SK-N-SH (cell line): Measurements from ENCODE around the gene UPK1B. TPM values are rescaled to one million over a fixed set of nuclear protein-coding genes. Genes with fewer than 3 reads are reported as not detected.

Experiments
- CTCF ChIA-PET: fragments of 300-600, 350-600 bp; formaldehyde crosslinking; extraction: SDS; loops from one replicate; lab custom pipeline; 2021; lab: Yijun Ruan, JAX
- POLR2A ChIA-PET: fragments of 350-600 bp; sonication (Branson Sonifier 250); formaldehyde crosslinking; extraction: SDS; loops from one replicate; lab custom pipeline; 2020; ENCODE audit warnings: antibody characterized with exemption, inconsistent platforms; lab: Yijun Ruan, JAX
- DNase-seq: peaks from one replicate; pipeline ENCODE4 v3.0.0; 2012
- H2AFZ ChIP-seq: fragments of 200-600 bp; sonication (generic); 2 replicates; pipeline ENCODE4 v1.8.1; 2016; ENCODE audit warnings: antibody characterized with exemption, mild to moderate bottlenecking, low read depth
- H3F3A ChIP-seq: fragments of 200-600 bp; sonication (generic); replicated peaks from 2 replicates; pipeline ENCODE3; 2016; ENCODE audit warnings: antibody characterized with exemption, mild to moderate bottlenecking; ENCODE audit not compliant: insufficient read depth
- H3K27ac ChIP-seq, 2 experiments: fragments of 200-500 bp in 1 of 2; fragments of 200-600 bp in 1 of 2; sonication (Bioruptor generic) in 1 of 2; sonication (generic), shearing (Covaris generic) in 1 of 2; 2 replicates each; pipeline versions ENCODE4 v1.5.1 to v1.6.1; 2014 to 2016; ENCODE audit warnings: low read depth in 2 of 2, inconsistent platforms in 1 of 2, low read length in 1 of 2, mild to moderate bottlenecking in 1 of 2, mixed read lengths in 1 of 2
- H3K27me3 ChIP-seq: fragments of 200-600 bp; sonication (generic), shearing (Covaris generic); 2 replicates; pipeline ENCODE4 v1.6.1; 2016; ENCODE audit warnings: mixed run types; ENCODE audit not compliant: insufficient read depth
- H3K36me3 ChIP-seq, 2 experiments: fragments of 200-500 bp in 1 of 2; fragments of 200-600 bp in 1 of 2; sonication (Bioruptor generic) in 1 of 2; sonication (generic) in 1 of 2; replicated peaks in 1 of 2; 2 replicates each; pipeline versions ENCODE3 to v1.5.1; 2014 to 2016; ENCODE audit warnings: low read length in 1 of 2, mild to moderate bottlenecking in 1 of 2; ENCODE audit not compliant: insufficient read depth in 2 of 2, control insufficient read depth in 1 of 2
- H3K4me1 ChIP-seq, 2 experiments: fragments of 200-500 bp in 1 of 2; fragments of 200-600 bp in 1 of 2; sonication (Bioruptor generic) in 1 of 2; sonication (generic), shearing (Covaris generic) in 1 of 2; 2 replicates each; pipeline versions ENCODE4 v1.5.1 to v1.6.1; 2014 to 2016; ENCODE audit warnings: low read depth in 1 of 2, low read length in 1 of 2, mixed run types in 1 of 2; ENCODE audit not compliant: insufficient read depth in 2 of 2, control insufficient read depth in 1 of 2
- H3K4me2 ChIP-seq: fragments of 200-600 bp; sonication (generic), shearing (Covaris generic); 2 replicates; pipeline ENCODE4 v1.6.1; 2017; ENCODE audit warnings: mixed run types
- H3K4me3 ChIP-seq, 2 experiments: fragments of 200-500 bp in 1 of 2; fragments of 200-600 bp in 1 of 2; sonication (Bioruptor generic) in 1 of 2; sonication (generic), shearing (Covaris generic) in 1 of 2; 2 replicates each; pipeline versions ENCODE4 v1.5.1 to v1.8.1; 2014 to 2016; ENCODE audit warnings: low read depth in 2 of 2, inconsistent platforms in 1 of 2, low read length in 1 of 2, mild to moderate bottlenecking in 1 of 2, mixed read lengths in 1 of 2, moderate library complexity in 1 of 2
- H3K79me2 ChIP-seq: fragments of 200-600 bp; sonication (generic); 2 replicates; pipeline ENCODE4 v1.8.1; 2017; ENCODE audit warnings: mild to moderate bottlenecking; ENCODE audit not compliant: insufficient read depth
- H3K9ac ChIP-seq: fragments of 200-600 bp; sonication (generic); 2 replicates; pipeline ENCODE4 v1.6.1; 2017; ENCODE audit warnings: mixed run types
- H3K9me2 ChIP-seq: fragments of 200-600 bp; sonication (generic); 2 replicates; pipeline ENCODE4 v1.6.1; 2017; ENCODE audit warnings: mixed run types
- H3K9me3 ChIP-seq: fragments of 200-600 bp; sonication (generic); 2 replicates; pipeline ENCODE4 v1.6.1; 2017; ENCODE audit warnings: mixed run types, mild to moderate bottlenecking, moderate library complexity
- H4K20me1 ChIP-seq: fragments of 200-600 bp; sonication (generic); 2 replicates; pipeline ENCODE4 v1.6.1; 2017; ENCODE audit warnings: mild to moderate bottlenecking, mixed run types; ENCODE audit not compliant: insufficient read depth
- CHD2 ChIP-seq: fragments of 150-350 bp; IDR thresholded peaks from 2 replicates; pipeline ENCODE4 v1.6.1; 2018; ENCODE audit warnings: low read length; ENCODE audit not compliant: partially characterized antibody
- EP300 ChIP-seq, 2 experiments: IDR thresholded peaks; 2 replicates each; pipeline versions ENCODE4 v1.4.0 to v1.6.1; 2012; ENCODE audit warnings: borderline replicate concordance in 1 of 2, low read depth in 1 of 2, low read length in 1 of 2
- FOSL2 ChIP-seq: IDR thresholded peaks from 2 replicates; pipeline ENCODE4 v1.4.0; 2012; ENCODE audit warnings: low read depth, mild to moderate bottlenecking, moderate library complexity, borderline replicate concordance
- FOXJ3 ChIP-seq: sonication (generic); formaldehyde crosslinking; IDR thresholded peaks from 2 replicates; pipeline ENCODE4 v1.5.1; 2020; ENCODE audit warnings: mild to moderate bottlenecking, missing genetic modification reagents
- FOXM1 ChIP-seq: IDR thresholded peaks from 2 replicates; pipeline ENCODE4 v1.4.0; 2012; ENCODE audit warnings: low read depth, mild to moderate bottlenecking
- JUND ChIP-seq: IDR thresholded peaks from 2 replicates; pipeline ENCODE4 v1.4.0; 2012
- NFIC ChIP-seq: IDR thresholded peaks from 2 replicates; pipeline ENCODE4 v1.4.0; 2012; ENCODE audit warnings: borderline replicate concordance
- NRF1 ChIP-seq: IDR thresholded peaks from 2 replicates; pipeline ENCODE4 v1.6.1; 2012; ENCODE audit warnings: low read depth, mild to moderate bottlenecking, low read length
- POLR2AphosphoS5 ChIP-seq: IDR thresholded peaks from 2 replicates; pipeline ENCODE4 v1.6.1; 2012; ENCODE audit warnings: low read depth, low read length
- RAD21 ChIP-seq: IDR thresholded peaks from 2 replicates; pipeline ENCODE4 v1.6.1; 2012; ENCODE audit warnings: mild to moderate bottlenecking, low read length
- RFX5 ChIP-seq: IDR thresholded peaks from 2 replicates; pipeline ENCODE4 v1.6.1; 2012; ENCODE audit warnings: mild to moderate bottlenecking, improper control_type of control experiment, low read length
- RXRA ChIP-seq: IDR thresholded peaks from 2 replicates; pipeline ENCODE4 v1.4.0; 2012; ENCODE audit warnings: low read depth, mild to moderate bottlenecking, borderline replicate concordance
- SIN3A ChIP-seq: IDR thresholded peaks from 2 replicates; pipeline ENCODE4 v1.6.1; 2012; ENCODE audit warnings: low read depth, mild to moderate bottlenecking, low read length, moderate library complexity, borderline replicate concordance
- YY1 ChIP-seq: IDR thresholded peaks from 2 replicates; pipeline ENCODE4 v1.4.0; 2012; ENCODE audit warnings: low read depth, mild to moderate bottlenecking
- WGBS: methylation state at CpG from one replicate; pipeline ENCODE4 v1.1.6; 2017; ENCODE audit warnings: low lambda C conversion rate; 5-methylcytosine and 5-hydroxymethylcytosine counted together
- polyA plus RNA-seq, 3 experiments: library from polyadenylated mRNA; depleted of rRNA; stranded (reverse); fragments of >200 nt; gene quantifications; 2 replicates each; pipeline ENCODE4 v1.2.3, GENCODE V29; 2012
- TF ChIP-seq, protein P1 (sequence below): IDR thresholded peaks from 2 replicates; pipeline ENCODE4 v1.4.0; 2012; ENCODE audit warnings: low read depth
- TF ChIP-seq, protein P2 (sequence below): fragments of 200-600 bp; sonication (generic); IDR thresholded peaks from 2 replicates; pipeline ENCODE4 v1.6.1; 2017; ENCODE audit warnings: antibody characterized with exemption, mild to moderate bottlenecking, moderate library complexity
- TF ChIP-seq, protein P3 (sequence below): IDR thresholded peaks from 2 replicates; pipeline ENCODE4 v1.6.1; 2012; ENCODE audit warnings: mild to moderate bottlenecking, low read depth, low read length, moderate library complexity
- TF ChIP-seq, protein P4 (sequence below): IDR thresholded peaks from 2 replicates; pipeline ENCODE4 v1.4.0; 2012; ENCODE audit warnings: low read depth, borderline replicate concordance

The UPK1B gene
- polyA plus RNA-seq, 1 of the 3 experiments (the other 2 are of a cell fraction) = not detected

DNA sequence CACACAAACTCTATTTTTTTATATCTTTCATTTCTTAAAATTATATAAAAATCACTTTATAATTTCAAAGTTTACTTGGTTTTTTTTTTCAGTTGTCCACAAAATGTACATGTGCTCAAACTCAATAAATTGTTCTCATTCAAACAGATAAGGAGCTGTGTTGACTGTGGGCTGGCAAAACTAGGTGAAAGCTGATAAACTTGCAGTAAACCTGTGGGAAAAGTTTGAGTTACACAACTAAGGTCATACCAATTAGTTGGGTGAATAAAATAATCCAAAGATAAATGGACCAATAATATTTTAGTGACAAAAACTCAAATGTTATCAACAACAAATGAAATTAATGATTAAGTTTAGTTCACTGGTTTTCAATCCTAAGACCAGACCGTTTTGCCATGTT lies 12.6 kb upstream of the UPK1B start:
- Histone ChIP-seq H3K27ac (no peak overlapping the region), H3K9ac (no peak overlapping the region), H3F3A (no peaks in the 10 kb centered on the region)
- WGBS = 10% methylated on average over 1 of the region's 1 CpG
- POLR2A ChIA-PET = no interaction called here
- DNase-seq = no peak
- TF ChIP-seq CHD2 (no peak), JUND (no peak), FOXJ3 (CRISPR knock-in tag) (no peak), EP300 (IDR thresholded peaks at IDR 0.05; ENCODE audit: borderline replicate concordance in 1 of 2, low read depth in 1 of 2, low read length in 1 of 2) (no peak), RXRA (no peak), FOXM1 (no peak), NFIC (no peak), FOSL2 (no peak), RAD21 (no peak), NRF1 (no peak)
- TF ChIP-seq, protein P1, sequence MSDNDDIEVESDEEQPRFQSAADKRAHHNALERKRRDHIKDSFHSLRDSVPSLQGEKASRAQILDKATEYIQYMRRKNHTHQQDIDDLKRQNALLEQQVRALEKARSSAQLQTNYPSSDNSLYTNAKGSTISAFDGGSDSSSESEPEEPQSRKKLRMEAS = no peak
- TF ChIP-seq, protein P2, sequence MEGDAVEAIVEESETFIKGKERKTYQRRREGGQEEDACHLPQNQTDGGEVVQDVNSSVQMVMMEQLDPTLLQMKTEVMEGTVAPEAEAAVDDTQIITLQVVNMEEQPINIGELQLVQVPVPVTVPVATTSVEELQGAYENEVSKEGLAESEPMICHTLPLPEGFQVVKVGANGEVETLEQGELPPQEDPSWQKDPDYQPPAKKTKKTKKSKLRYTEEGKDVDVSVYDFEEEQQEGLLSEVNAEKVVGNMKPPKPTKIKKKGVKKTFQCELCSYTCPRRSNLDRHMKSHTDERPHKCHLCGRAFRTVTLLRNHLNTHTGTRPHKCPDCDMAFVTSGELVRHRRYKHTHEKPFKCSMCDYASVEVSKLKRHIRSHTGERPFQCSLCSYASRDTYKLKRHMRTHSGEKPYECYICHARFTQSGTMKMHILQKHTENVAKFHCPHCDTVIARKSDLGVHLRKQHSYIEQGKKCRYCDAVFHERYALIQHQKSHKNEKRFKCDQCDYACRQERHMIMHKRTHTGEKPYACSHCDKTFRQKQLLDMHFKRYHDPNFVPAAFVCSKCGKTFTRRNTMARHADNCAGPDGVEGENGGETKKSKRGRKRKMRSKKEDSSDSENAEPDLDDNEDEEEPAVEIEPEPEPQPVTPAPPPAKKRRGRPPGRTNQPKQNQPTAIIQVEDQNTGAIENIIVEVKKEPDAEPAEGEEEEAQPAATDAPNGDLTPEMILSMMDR = no peak
- TF ChIP-seq, all 33 proteins: peak for 0
- CTCF ChIA-PET = interaction anchor here (1.4 kb wide), 1 partner anchor 278 kb away, joined by 5 read pairs; no protein-coding TSS in a partner anchor
- no peaks in the 10 kb centered on the region for H4K20me1 ChIP-seq
- H3K4me1 ChIP-seq = no peaks in the 10 kb centered on the region
- H2AFZ ChIP-seq = no peak overlapping the region
- H3K9me3 ChIP-seq = no peaks in the 10 kb centered on the region
- H3K27me3 ChIP-seq = no peaks in the 10 kb centered on the region
- no peak overlapping the region for H3K4me2 ChIP-seq
- H3K36me3 ChIP-seq = no peaks in the 10 kb centered on the region
- no peaks in the 10 kb centered on the region for H3K79me2 ChIP-seq
- H3K4me3 ChIP-seq = no peak overlapping the region
- H3K9me2 ChIP-seq = no peaks in the 10 kb centered on the region

DNA sequence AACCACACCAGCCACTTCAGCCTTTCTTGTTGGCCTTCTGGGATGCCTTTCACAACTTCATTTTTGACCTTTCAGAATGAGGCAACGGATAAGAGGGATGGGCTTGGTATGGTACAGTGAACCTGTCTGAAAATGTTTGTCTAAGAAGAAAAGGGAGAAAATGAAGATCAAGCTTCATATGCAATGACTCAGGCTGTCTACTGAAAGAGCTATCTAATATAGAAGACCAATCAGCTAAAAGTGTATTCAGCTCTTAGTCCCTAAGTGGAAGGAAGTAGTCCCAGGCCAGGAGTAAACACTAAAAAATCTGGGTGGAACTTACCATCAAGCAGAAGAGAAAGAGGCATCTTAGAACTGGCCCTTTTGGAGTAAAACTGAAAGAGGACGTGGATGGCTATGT lies 12.2 kb upstream of the UPK1B start:
- 27% methylated on average over 2 of the region's 2 CpGs for WGBS
- H3K4me2 ChIP-seq = no peak overlapping the region
- no peaks in the 10 kb centered on the region for H3K27me3 ChIP-seq
- H3K9ac ChIP-seq = no peak overlapping the region
- H3K27ac ChIP-seq = no peak overlapping the region
- H3K4me3 ChIP-seq = no peak overlapping the region
- H3F3A ChIP-seq = no peaks in the 10 kb centered on the region
- no peaks in the 10 kb centered on the region for H3K79me2 ChIP-seq
- no peaks in the 10 kb centered on the region for H4K20me1 ChIP-seq
- no peak overlapping the region for H2AFZ ChIP-seq
- ChIA-PET CTCF (interaction anchor here (0.6 to 1.4 kb wide), 2 partner anchors 276 to 279 kb away, joined by 3 to 5 read pairs; no protein-coding TSS in a partner anchor), POLR2A (no interaction called here)
- no peaks in the 10 kb centered on the region for H3K4me1 ChIP-seq
- H3K9me2 ChIP-seq = no peaks in the 10 kb centered on the region
- no peaks in the 10 kb centered on the region for H3K9me3 ChIP-seq
- TF ChIP-seq, protein P3, sequence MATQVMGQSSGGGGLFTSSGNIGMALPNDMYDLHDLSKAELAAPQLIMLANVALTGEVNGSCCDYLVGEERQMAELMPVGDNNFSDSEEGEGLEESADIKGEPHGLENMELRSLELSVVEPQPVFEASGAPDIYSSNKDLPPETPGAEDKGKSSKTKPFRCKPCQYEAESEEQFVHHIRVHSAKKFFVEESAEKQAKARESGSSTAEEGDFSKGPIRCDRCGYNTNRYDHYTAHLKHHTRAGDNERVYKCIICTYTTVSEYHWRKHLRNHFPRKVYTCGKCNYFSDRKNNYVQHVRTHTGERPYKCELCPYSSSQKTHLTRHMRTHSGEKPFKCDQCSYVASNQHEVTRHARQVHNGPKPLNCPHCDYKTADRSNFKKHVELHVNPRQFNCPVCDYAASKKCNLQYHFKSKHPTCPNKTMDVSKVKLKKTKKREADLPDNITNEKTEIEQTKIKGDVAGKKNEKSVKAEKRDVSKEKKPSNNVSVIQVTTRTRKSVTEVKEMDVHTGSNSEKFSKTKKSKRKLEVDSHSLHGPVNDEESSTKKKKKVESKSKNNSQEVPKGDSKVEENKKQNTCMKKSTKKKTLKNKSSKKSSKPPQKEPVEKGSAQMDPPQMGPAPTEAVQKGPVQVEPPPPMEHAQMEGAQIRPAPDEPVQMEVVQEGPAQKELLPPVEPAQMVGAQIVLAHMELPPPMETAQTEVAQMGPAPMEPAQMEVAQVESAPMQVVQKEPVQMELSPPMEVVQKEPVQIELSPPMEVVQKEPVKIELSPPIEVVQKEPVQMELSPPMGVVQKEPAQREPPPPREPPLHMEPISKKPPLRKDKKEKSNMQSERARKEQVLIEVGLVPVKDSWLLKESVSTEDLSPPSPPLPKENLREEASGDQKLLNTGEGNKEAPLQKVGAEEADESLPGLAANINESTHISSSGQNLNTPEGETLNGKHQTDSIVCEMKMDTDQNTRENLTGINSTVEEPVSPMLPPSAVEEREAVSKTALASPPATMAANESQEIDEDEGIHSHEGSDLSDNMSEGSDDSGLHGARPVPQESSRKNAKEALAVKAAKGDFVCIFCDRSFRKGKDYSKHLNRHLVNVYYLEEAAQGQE = no peak
- TF ChIP-seq YY1 (no peak), RXRA (no peak), FOSL2 (no peak), JUND (no peak), POLR2AphosphoS5 (no peak), RFX5 (no peak), FOXM1 (no peak), SIN3A (no peak)
- TF ChIP-seq, protein P4, sequence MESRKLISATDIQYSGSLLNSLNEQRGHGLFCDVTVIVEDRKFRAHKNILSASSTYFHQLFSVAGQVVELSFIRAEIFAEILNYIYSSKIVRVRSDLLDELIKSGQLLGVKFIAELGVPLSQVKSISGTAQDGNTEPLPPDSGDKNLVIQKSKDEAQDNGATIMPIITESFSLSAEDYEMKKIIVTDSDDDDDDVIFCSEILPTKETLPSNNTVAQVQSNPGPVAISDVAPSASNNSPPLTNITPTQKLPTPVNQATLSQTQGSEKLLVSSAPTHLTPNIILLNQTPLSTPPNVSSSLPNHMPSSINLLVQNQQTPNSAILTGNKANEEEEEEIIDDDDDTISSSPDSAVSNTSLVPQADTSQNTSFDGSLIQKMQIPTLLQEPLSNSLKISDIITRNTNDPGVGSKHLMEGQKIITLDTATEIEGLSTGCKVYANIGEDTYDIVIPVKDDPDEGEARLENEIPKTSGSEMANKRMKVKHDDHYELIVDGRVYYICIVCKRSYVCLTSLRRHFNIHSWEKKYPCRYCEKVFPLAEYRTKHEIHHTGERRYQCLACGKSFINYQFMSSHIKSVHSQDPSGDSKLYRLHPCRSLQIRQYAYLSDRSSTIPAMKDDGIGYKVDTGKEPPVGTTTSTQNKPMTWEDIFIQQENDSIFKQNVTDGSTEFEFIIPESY = no peak
- TF ChIP-seq, all 33 proteins: peak for 0
- DNase-seq = no peak
- H3K36me3 ChIP-seq = no peaks in the 10 kb centered on the region
